IPS-11a (cell line): Measurements from ENCODE around the gene NFATC2.
"Not testable (repeated sequence)": the region's sequence is repeated elsewhere in the genome, so short reads cannot be mapped to it uniquely, and the experiment has no call there.

Experiments
- H3K4me3 ChIP-seq: one replicate; pipeline ENCODE4 v1.5.1; 2013; ENCODE audit warnings: low read depth, low read length, control low read depth

NFATC2 gene

GRCh38 chr20:51540580-51540979, 1.9 kb downstream of the NFATC2 start:
- no peak overlapping the region for H3K4me3 ChIP-seq

- H3K4me3 ChIP-seq: not testable (repeated sequence)
Observed at GRCh38 chr20:51540074-51540473, 2.4 kb downstream of the NFATC2 start.

- no peak overlapping the region for H3K4me3 ChIP-seq
Observed at GRCh38 chr20:51536116-51537069, 6.1 kb downstream of the NFATC2 start.

GRCh38 chr20:51535674-51536073, 6.8 kb downstream of the NFATC2 start:
- no peak overlapping the region for H3K4me3 ChIP-seq

- no peak overlapping the region for H3K4me3 ChIP-seq
Observed at GRCh38 chr20:51535075-51535386, 7.5 kb downstream of the NFATC2 start.

GRCh38 chr20:51533291-51534172, 9.0 kb downstream of the NFATC2 start:
- no peak overlapping the region for H3K4me3 ChIP-seq

- H3K4me3 ChIP-seq: no peak overlapping the region
Observed at GRCh38 chr20:51532577-51533191, 9.8 kb downstream of the NFATC2 start.

GRCh38 chr20:51531712-51532456, 10.6 kb downstream of the NFATC2 start:
- no peak overlapping the region for H3K4me3 ChIP-seq

GRCh38 chr20:51531141-51531710, 11.3 kb downstream of the NFATC2 start:
- H3K4me3 ChIP-seq: no peak overlapping the region

GRCh38 chr20:51529758-51530157, 12.8 kb downstream of the NFATC2 start:
- H3K4me3 ChIP-seq: no peak overlapping the region

GRCh38 chr20:51529081-51529681, 13.3 kb downstream of the NFATC2 start:
- no peak overlapping the region for H3K4me3 ChIP-seq

GRCh38 chr20:51528263-51529027, 14.1 kb downstream of the NFATC2 start:
- H3K4me3 ChIP-seq: no peak overlapping the region

GRCh38 chr20:51526754-51527153, 15.8 kb downstream of the NFATC2 start:
- H3K4me3 ChIP-seq: no peak overlapping the region

GRCh38 chr20:51526106-51526470, 16.4 kb downstream of the NFATC2 start:
- H3K4me3 ChIP-seq: no peak overlapping the region

GRCh38 chr20:51525241-51526105, 17.0 kb downstream of the NFATC2 start:
- no peak overlapping the region for H3K4me3 ChIP-seq

- H3K4me3 ChIP-seq: no peak overlapping the region
Observed at GRCh38 chr20:51523276-51524013, 19.1 kb downstream of the NFATC2 start.

GRCh38 chr20:51522207-51522606, 20.3 kb downstream of the NFATC2 start:
- H3K4me3 ChIP-seq: no peak overlapping the region

- H3K4me3 ChIP-seq: no peak overlapping the region
Observed at GRCh38 chr20:51517839-51518238, 24.7 kb downstream of the NFATC2 start.
